Panc1 (cell line): ENCODE measurements around the gene TLDC2.
"Not testable (repeated sequence)": the region's sequence is repeated elsewhere in the genome, so short reads cannot be mapped to it uniquely, and the experiment has no call there.

Experiments used
- POLR2AphosphoS5 ChIP-seq: IDR thresholded peaks from 2 replicates; pipeline ENCODE4 v1.6.1; 2012; ENCODE audit warnings: mild to moderate bottlenecking, low read depth, low read length, moderate library complexity
- SIN3A ChIP-seq: IDR thresholded peaks from 2 replicates; pipeline ENCODE4 v1.6.1; 2012; ENCODE audit warnings: low read depth, mild to moderate bottlenecking, low read length, moderate library complexity, borderline replicate concordance; ENCODE audit not compliant: insufficient read depth
- TF ChIP-seq, protein P1 (sequence below): fragments of 450-650 bp; IDR thresholded peaks from 2 replicates; pipeline ENCODE4 v1.5.1; 2017; ENCODE audit warnings: mild to moderate bottlenecking

DNA sequence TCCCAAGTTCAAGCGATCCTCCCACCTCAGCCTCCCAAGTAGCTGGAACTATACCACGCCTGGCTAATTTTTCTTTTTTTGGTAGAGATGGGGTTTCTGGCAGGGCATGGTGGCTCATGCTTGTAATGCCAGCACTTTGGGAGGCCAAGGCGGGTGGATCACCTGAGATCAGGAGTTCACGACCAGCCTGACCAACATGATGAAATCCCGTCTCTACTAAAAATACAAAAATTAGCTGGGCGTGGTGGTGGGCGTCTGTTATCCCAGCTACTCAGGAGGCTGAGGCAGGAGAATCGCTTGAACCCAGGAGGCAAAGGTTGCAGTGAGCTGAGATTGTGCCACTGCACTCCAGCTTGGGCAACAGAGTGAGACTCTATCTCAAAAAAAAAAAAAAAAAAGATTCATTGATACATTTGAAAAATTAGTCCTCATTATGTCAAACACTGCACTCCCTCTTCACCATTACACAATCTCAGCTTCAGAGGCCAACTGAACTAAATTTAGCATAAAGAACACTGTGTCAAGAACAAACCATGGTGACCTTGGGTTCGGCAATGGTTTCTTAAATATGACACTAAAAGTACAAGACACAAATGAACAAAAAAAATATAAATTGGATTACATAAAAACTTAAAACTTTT is 60.9 kb downstream of the TLDC2 start:
- TF ChIP-seq POLR2AphosphoS5, SIN3A: not testable (repeated sequence)
- TF ChIP-seq, protein P1, sequence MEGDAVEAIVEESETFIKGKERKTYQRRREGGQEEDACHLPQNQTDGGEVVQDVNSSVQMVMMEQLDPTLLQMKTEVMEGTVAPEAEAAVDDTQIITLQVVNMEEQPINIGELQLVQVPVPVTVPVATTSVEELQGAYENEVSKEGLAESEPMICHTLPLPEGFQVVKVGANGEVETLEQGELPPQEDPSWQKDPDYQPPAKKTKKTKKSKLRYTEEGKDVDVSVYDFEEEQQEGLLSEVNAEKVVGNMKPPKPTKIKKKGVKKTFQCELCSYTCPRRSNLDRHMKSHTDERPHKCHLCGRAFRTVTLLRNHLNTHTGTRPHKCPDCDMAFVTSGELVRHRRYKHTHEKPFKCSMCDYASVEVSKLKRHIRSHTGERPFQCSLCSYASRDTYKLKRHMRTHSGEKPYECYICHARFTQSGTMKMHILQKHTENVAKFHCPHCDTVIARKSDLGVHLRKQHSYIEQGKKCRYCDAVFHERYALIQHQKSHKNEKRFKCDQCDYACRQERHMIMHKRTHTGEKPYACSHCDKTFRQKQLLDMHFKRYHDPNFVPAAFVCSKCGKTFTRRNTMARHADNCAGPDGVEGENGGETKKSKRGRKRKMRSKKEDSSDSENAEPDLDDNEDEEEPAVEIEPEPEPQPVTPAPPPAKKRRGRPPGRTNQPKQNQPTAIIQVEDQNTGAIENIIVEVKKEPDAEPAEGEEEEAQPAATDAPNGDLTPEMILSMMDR = not testable (repeated sequence)
